HG02884 (cell line): ENCODE results near the gene LEMD1.
A peak's percentile ranks its signal among the peaks of the same experiment; 100 is the strongest.
"Not testable (repeated sequence)": the region's sequence is repeated elsewhere in the genome, so short reads cannot be mapped to it uniquely, and the experiment has no call there.

Source experiments
- ATAC-seq: cut with Tn5 transposase; IDR thresholded peaks from one replicate; pipeline ENCODE4 v1.9.1; 2021; ENCODE audit warnings: mild to moderate bottlenecking, moderate library complexity; ENCODE audit not compliant: unreplicated experiment

LEMD1 gene

DNA sequence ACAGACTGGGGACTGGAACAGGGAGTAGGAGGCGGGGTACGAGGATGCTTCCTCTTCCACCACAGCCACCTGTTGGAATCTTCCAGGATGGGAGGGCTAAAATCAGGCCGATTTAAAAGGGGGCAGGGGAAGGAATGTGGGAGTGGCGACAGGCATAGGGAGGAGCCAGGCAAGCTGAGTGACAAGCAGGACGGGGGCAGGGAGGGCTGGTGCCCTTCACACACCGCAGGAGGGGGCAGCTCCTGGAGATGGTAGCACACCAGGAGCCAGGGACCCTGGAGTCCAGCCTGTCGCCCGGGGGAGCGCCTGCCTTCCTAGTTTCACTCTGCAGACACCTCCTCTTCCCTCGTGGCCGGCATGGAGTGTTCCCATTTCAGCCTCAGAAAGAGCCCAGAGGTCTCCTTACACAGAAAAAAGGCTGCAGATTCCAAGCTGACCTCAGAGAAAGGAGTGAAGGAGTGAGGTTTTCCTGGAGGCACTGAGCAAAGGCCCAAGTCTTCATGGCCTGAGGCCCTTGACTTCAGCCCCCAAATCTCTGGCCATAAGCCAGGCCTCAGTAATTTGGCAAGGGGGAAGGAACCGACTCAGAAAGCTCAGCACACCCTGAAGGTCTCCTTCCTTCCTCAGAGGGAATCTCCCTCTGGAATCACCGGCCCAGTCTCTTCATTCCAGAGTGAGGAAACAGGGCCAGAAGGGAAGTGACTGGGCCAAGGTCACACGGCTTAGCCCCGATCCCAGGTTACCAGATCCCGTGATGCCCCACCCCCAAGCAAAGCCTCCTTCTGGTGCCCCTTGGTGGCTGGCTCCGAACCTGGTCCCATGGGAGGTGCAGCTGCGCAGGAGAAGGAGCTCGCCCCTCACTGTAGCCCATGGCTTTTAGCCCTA, 25.8 kb upstream of the LEMD1 start:
- no peak for ATAC-seq

DNA sequence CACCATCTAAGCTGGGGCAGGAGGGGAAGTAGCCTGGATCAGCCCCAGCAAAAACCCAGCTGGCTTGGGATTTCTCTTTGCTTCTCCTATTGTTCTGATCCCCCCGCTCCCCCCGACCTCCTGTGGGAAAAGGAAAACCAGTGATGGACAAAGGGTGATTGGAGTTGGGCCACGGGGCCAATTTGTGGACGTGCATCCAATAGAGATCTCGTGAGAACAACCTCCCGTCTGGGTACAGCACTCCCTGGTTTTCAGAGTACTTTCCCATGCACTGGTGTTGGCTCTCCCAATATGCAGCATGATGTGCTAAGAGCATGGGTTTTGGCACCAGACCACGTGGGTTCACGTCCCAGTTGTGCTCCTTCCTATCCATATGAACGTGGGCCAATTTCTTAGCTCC, 25.0 kb upstream of the LEMD1 start:
- no peak for ATAC-seq

GRCh38 chr1:205445646-205445935, 23.7 kb upstream of the LEMD1 start:
- no peak for ATAC-seq

DNA sequence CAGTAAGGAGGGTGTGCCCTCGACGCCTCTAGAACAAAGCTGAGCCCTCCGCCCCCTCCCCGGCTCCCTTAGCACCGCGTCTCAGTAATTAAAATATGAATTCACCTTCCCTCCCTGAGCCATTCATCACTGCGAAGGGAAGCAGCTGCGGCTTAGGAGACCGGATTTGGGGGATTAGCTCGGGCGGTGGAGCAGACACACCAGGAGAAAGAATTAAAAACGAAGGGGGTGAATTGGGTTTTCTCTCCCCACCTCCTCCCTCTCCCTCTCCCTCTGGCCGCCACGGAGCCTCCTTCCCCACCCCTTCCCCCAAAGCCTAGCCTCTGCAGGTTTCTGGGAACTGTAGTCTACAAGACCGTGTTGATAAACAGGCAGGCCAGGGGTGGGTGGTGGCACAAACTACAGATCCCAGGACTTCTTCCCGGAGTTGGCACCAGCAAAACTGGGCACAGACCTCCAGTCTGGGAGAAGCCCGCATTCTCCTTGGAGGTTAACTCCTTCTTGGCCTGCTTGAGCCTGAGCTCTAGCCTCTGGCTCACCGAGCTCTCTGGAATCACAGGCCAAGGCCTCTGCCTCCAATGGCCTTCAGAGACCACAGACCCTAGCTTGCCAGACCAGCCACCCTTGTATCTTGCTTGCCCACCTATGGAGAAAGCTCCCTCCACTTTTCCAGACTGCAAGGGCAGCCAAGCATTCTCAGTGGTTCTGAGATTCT, 23.2 kb upstream of the LEMD1 start:
- ATAC-seq, result no peak

DNA sequence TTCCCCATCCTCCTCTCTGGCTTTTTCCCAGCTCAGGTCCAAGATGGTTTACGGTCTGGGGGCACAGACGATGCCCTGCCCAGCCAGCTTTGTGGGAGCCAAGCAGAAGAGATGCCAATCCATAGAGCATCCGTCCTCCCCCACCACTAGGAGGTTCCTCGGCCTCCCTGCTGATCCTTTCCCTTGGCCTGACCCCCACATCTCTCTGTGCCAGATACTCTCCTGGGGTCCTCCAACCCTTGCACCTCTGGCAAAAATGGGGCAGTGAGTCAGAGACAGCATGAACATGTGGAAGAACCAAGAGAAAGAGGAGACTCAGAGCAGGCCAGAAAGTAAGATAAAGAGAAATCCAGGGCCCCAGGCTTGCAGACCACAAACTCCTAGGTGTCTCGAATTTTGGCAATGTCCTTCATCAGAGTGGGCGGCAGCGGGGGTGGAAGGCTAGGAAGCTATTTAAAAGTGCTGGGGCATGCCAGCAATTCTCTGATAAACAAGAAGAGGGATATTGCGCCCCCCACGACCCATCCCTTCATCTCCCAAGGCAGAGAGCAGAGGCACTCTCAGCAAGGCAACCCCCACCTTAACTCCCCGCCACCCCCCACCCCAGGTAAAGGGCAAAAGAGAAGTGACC, 22.6 kb upstream of the LEMD1 start:
- ATAC-seq, result no peak

DNA sequence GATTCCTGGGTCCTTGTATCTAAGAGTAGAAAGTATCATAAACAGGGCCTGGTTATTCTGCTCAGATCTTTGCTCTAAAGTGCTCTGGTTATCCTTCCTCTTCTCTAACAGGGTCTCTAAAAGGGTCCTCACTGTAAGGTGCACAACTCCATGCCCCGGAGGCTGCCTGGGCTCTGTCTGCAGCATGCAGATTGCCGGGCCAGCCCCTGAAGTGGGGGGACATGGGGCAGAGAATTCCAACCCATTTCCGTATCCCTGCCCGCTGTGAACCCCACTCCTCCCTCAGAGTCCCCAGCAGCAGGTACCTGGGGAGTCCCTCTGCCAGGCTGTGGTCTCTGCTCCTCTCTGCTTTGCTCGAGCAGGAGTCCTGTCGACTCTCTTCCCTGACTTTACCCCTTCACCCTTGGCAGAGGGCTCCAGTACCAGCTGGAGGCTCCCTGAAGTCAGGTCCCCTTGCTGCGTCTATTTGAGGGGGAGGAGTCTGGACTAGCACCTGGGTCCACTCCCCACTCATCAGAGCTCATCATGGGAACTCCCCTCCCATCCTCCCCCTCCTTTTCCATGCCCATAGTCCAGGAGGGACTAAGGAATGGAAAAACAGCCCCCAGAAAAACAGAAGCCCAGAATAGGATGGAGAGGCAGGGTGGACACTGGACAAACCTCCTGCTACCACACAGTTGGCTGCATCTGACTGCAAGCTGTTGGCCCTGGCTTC, 21.9 kb upstream of the LEMD1 start:
- no peak for ATAC-seq

DNA sequence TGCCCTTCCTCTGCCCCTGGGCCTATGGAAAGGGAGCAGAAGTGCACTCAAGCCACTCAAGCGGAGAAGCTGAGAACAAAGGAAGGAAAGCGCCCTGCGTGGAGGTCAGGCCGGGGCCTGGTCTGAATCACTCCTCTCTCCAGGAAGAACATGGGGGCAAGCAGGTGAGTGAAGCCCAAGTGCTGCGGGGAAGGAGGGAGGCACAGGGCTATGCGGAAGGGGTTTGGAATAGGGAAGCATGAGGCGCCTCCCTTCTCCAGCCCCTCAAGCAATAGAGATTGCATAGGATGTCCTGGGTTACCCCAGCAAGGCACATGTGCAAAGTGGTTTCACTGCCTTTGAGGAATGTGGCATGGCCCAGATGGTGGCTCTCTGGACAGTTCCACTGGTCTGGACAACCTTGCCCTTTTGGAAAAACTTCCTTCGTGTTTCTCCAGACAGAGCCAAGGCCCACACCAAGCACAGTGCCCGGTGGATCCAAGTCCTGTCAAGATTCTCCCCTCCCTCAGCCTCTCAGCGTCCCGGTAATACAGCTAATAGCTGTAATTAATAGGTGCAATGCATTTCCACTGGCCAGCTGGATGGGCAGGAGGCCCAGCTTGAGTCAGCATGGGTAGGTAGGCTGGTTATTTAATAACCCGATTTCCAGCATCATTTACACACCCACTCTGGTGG, 20.3 kb upstream of the LEMD1 start:
- no peak for ATAC-seq

- ATAC-seq, result no peak
Measured at GRCh38 chr1:205441716-205442050, 19.8 kb upstream of the LEMD1 start.

DNA sequence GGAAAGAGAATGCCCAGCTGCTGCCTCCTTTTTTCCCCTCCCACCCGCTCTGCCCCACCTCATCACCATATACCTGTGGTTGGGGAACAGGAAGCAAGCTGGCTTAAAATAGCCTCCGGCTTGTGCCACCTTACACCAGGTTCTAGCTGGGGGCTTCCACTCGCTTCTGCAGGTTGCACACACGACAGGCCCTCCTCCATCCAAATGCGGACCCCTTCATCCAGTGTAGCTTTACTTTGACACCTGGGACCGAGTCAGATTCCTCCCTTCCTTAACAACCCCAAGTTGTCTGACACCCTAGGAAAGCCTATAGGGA, 19.4 kb upstream of the LEMD1 start:
- no peak for ATAC-seq

GRCh38 chr1:205440476-205441317, 18.8 kb upstream of the LEMD1 start:
- peak; percentile 72 for ATAC-seq

DNA sequence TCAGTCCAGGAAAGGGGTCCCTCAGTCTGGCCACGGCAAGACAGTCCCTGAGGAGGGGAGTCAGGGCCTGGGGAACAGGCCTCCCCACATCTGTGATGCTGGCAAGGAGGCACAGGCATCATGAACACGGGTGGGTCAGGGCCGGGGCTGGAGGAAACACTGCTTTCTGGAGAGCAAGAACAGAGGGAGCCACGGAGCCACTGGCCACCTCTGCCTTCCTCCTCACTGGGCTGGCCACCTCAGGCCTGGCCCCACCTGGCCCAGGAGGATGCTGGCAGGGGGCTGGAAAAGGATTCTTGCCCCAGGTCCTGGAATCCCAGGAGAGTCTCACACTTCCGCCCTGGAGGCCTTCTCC, 18.2 kb upstream of the LEMD1 start:
- ATAC-seq, result no peak

GRCh38 chr1:205438213-205439158, 16.6 kb upstream of the LEMD1 start:
- ATAC-seq, result no peak

DNA sequence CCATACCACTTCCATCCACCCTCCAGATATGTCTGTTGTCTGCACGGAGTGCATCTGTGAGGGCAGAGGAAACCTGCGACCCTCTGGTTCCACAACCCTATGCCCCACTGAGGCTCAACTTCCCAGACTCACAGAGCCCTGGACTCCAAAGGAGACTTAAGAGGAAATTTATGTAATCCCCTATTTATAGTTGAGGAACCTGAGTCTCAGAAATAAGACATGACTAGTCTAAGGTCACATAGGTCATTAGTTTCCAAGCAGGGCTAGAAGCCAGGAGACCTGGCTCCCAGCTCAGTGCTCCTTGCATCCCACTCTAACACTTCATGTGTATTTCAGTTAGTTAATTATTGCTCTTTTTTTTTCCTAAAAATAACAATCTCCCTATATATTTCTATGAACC, 15.7 kb upstream of the LEMD1 start:
- ATAC-seq, result no peak

- ATAC-seq, result no peak
Measured at GRCh38 chr1:205436776-205437410, 15.0 kb upstream of the LEMD1 start.

DNA sequence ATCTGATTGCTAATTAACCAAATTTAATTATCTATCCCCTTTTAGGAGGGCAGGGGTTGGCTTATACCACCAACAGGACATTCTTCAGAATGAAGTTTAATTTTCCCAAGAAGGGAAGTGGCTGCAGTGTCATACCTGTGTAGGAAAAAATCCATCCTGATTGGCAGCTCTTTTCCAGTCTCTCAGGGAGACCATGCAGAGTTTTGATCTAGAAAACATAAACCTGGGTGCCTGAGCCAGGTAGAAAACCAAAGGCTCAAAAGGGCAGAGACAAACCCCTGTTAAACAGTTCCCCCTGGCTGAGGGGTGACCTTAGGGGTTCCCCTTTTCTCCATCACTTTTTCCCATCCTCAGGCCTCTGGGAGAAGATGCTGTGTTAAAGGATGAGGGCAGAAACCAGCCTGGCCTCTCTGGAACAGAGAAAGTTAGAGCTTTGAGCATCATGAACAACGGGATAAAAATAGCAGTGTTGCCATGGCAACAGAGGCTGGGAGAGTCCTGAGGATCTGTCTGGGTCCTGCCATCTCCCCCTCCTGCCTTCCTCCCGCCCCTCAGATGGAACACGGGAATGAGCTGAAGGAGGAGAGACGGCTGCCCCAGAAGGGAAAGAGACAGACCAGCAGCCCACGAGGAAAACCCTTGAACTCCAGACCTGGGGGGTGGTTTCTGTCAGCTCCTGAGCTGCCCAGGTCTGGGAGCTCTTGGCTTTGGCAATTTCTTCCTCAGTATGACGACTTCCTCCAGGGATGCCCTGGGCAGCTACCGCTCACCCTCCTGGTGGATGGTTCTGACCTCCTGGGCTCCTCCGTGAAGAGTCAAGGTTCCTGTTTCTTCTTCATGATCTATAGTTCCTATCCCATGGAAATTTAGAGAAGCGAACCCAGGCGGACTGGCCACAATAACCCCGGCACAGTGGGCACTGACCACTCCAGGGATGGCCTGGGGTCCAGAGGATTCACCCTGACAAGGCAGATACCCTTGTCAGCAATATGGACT, 14.0 kb upstream of the LEMD1 start:
- no peak for ATAC-seq

DNA sequence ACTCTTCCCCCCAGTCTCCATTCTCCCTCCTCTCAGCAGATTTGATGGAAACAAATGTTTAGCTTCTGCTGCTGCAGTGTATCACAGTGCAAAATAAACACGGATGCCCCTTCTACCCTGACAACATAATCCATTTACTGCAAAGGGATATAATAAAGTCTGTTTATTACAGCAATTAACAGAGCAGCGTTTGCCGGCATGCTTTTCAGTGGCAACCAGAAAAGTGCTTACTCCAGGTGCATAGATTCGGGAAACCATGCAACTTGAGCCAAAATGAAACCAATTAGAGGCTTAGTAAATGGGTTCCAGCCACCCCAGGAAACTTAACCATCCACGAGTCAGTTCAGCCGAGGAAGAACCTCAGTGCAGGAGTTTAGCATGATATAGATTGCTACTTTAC, 12.9 kb upstream of the LEMD1 start:
- ATAC-seq, result no peak

DNA sequence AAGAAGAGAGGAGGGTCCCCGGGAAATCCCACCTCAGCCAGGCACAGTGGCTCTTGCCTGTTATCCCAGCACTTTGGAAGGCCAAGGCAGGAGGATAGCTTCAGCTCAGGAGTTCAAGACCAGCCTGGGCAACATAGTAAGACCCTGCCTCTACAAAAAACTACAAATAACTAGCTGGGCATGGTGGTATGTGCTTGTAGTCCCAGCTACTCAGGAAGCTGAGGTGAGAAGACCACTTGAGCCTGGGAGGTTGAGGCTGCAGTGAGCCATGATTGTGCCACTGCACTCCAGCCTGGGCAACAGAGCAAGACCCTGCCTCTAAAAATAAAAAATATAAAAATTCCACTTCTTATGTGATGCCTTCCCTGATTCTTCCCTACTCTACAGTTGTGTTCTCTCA, 10.8 kb upstream of the LEMD1 start:
- ATAC-seq, result not testable (repeated sequence)

DNA sequence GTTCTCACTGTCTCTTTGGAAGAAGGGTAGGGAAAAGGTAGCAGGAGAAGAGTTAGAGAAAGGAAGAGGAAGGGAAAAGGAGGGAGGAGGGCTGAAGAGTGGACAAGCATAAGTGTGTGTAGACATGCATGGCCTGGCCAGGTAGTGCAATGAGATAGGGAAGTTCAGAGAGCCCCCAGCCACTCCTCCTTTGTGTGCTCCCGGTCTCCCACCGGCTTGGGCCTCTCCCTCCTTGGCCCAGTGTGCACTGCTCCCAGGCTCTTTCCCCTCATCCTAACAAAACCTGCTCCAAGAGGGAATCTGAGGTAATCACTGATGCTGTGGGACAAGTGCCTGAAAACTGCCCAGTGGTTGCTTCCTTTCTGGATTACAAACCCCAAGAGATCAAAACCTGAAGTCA, 10.3 kb upstream of the LEMD1 start:
- ATAC-seq, result no peak
